GM19452 (cell line): ENCODE results near the gene QRFP.

ENCODE experiments used
- ATAC-seq: cut with Tn5 transposase; IDR thresholded peaks from one replicate; pipeline ENCODE4 v1.9.1; 2021; ENCODE audit not compliant: unreplicated experiment

The QRFP gene

DNA sequence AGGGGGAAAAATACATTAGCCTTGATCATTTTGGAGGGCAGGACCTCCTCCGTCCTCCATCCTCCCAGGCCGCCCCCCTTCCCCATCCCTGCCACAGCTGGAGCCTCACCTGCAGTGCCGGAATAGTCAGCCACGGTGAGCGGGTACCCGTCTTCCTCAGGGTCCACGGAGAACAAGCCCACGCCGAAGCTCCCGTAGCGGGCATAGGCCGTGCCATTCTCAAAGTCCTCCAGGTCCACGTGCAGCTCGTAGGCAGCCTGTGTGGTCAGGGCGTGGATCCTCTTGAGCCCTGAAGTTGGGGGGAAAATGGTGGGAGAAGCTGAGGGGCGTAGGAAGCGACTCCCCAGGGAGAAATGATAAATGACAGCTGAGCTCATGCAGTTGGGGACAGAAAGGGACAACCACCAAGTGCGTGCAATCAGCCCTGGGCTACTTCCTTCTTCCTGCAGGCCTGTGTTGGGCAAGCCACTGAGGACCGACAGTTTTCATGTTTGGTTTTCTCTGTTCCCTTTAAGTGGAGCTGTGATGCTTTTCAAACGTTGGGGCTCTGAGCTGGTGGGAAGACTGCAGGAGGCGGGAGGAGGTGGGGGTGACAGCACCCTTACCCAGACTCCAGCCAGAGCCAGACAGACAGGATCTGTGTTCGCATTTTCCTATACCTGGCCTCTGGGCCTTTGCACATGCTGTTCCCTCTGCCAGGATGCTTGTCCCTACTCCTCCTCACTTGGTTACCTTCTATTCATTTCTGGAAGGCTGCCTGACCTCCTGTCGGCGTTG, 8.7 kb upstream of the QRFP start:
- no peak for ATAC-seq

DNA sequence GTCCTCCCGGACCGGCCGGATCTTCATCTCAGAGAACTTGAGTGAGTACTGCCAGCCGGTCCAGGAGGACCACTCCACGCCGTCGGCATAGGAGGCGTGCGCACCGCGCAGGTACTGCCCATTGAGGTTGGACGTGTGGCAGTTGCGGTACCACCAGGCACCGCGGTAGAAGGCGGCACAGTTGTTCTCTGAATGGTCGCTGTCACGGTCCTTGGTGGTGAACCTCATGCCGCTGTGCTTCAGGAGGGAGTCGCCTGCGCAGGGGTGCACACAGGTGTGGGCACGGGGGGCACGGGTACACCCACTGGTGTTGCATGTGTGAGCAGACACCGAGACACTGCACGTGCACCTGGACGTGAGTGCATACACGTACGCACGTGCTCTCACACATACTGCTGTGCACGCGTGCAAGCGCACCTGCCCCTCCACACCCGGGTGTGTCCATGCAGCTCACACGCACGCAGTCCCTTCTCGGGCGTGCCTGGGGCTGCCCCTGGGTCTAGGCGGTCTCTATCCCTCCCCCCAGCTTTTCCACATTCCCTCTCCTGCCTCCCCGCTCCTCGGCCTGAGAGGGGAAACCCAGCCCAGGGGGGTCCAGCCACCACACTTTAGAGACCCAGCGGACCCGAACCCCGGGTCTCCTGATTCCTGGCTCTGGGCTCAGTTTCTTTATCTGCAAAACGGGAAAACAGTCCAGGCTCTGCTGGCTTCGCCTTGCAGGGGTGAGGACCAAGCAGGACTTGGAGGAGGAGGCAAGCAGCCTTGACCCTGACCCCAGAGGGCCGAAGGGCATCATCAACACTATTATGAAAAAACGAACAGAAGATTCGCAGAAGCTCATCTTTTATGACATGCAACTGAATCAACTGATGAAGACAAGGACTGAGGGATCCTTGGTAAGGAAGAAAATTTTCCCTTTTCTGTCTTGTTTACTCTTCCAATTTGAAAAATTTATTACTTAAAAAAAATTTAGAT, 7.7 kb upstream of the QRFP start:
- ATAC-seq: no peak

DNA sequence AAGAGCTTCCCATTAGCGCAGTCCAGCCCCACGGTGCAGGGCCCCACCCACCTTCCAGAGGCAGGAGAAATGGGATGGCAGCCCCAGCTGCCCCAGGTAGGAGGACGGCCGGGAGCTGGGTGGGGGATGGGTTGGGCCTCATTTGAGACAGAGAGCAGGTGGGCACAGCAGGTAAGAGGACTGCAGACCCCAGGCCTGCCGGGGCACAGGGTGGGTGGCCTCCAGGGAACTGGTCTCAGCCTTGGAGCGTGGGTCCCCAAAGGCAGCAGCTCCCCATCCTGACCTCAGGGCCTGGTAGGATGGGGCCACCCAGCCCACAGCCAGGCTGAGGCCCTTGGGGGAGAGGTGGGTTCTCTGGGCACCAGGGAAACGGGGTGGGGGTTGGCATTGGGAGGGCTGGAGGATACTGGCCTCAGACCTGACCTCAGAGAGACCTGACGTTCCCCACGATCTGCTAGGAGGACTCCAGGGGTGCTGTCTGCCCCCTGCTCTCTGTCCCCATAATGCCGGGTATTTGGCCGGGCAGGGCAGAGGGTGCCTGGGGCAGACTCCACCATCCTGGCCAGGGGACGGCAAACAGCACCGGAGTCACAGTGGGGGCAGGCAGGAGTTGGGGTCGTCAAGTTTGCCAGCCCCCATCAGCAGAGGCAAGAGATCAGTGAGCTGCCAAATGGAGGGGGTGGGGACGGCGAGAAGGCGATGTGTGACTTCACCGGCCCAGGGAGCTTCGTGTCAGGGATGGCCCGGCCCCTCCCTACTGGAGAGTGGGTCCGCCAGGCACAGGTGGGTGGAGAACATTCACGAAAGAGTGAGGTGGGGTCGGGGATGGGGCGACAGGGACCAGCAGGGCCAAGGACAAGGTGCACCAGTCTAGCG, 6.8 kb upstream of the QRFP start:
- no peak for ATAC-seq

DNA sequence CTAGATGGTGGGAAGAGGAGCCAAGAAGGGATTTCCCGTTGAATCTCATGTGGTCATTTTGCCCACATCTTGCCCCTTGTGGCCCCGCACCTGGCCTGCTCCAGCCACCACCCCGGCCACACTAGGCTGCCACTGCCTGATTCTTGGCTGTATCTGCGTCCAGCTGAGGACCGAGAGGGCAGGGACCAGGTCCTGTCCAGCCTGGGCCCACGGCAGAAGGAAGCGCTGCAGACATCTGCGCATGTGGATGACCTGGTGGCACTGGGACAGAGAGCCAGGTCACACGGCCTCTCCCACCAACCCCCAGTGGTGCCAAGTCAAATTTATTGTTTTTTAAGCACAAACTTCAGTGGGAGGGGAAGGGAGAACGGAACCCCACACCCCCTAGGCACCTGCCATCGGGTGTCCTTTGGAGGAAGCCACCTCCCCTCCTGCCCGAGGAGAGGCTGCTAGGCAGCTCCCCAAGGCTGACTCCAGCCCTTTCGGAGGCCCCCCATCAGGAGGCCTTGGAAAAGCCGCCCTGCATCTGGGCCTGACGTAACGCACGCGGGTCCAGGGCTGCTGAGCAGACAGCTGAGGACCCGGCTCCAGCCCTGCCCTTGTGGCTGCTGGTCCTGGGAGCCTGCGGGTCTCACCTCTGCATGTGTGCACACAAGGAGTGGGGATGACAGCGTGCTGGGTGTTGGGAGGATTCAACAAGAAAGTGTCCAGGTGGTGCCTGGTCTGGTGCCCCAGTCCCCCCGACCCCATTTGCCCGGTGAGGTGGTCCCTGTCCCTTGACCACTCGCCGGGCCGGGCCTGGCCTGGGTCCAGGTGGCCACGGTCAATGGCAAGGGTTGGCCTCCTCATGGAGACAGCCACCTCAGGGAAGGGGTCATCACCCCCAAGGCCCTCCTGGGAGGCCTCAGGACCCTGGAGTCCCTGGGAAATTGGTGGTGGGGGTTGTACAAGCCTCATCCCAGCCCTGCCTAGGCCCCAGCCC, 5.9 kb upstream of the QRFP start:
- ATAC-seq: no peak

DNA sequence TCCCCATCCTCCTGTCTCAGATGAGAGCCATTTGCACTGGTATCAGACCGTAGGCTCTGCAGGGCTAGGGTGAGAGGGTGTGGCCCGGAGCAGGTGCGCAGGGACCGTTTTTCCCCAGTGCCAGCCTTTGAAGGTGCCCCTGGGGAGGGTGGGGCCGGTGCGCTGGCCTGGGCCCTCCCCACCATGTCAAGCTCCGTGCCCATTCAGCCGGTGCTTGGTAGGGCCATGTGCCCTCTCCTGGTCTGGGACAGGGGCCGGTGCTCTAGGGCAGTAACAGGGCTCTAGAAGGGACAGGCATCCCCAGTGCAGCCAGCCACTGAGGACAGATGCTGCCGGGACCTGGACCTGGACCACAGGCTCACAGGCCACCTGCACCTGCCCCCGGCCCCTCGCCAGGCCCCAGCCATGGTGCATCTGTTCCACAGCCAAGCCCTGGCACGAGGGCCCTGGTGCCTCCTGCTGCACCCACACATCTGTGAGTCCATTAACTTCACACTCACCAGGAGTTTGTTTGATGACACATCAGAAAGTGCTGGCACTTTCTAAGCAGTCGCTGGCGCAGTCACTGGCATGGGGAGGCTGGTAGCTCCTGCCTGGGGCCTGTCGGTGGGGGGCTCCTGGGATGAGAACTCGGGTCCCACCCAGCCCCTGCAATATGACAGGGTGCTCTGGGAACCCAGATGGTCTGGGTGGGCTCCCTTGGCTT, 5.0 kb upstream of the QRFP start:
- no peak for ATAC-seq

DNA sequence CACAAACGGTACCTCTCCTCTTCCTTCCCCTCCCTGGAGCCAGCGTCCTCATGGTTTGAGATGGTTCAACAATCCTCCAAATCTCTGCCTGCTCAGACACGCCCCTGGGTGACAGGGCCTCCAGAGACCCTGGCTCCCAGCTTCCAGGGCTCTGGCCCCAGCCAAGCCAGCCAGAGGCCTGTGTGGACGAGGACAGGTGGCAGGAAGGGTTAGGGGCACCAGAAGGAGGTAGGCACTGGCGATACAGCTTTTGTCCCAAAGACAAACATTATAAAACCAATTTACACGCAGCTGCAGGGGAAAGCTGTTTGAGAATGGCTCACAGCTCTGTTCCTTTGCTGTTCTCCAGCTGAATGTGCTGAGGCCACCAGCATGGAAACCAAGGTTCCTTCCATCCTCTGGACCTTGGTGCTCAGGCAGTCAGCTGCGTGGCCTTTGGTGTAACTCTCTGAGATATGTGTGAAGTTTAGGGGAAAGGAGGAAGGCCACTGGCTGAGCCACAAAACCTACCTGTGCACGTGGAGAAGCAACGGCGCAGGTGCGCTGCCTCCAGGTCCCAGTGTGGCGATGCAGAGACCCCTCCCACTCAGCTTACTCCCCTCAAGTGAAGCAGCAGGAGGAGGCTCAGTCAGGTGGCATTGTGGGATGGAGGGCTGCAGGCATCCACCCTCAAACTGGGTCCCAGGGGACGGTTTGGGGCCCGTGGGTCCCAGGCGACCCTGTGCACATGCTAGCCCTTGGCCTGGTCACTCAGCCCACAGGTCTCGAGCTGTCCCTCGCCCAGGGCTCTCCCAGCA, 4.3 kb upstream of the QRFP start:
- ATAC-seq: no peak

DNA sequence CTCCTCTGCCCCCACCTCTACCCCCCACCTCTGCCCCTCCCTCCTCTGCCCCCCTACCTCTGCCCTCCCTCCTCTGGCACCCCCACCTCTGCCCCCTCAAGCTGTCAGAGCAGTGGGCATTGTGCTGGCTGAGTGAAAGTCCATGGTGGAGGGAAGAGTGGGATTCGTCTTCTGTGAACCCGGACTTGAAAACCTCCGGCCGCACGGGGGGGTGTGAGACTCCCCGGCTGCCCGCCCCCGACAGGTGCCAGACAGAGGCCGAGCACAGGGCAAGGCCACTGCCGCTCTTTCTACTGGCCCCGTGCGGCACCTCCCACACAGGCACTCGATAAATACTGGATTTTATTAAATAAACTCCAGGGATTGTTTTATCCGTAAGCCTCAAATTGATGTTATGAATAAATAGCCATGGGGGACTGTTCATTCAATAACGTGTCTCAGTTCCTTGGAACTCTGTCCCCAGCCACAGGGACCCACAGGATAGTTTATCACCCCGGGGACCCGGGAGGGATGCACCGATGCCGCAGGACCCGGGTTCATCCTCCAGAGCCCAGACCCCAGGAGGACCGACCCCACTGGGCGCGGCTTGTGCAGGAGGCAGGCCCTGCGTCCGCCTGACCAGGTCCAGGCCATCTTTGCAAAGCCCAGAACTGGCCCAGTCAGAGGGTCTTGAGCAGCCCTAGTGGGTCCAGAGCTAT, 2.6 kb upstream of the QRFP start:
- ATAC-seq: no peak

DNA sequence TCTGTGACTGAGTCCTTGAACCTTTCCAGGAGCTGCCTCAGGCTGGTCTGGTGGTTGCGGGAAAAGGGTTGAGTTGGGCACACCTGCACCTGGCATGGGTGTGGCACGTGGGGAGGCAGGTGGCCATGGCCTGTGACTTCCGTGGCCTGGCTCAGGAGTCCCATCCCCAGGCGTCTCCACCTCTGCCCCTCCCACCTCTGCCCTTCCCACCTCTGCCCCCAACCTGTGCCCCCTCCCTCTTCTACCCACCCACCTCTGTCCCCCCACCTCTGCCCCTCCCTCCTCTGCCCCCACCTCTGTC, 1.9 kb upstream of the QRFP start:
- ATAC-seq: no peak

DNA sequence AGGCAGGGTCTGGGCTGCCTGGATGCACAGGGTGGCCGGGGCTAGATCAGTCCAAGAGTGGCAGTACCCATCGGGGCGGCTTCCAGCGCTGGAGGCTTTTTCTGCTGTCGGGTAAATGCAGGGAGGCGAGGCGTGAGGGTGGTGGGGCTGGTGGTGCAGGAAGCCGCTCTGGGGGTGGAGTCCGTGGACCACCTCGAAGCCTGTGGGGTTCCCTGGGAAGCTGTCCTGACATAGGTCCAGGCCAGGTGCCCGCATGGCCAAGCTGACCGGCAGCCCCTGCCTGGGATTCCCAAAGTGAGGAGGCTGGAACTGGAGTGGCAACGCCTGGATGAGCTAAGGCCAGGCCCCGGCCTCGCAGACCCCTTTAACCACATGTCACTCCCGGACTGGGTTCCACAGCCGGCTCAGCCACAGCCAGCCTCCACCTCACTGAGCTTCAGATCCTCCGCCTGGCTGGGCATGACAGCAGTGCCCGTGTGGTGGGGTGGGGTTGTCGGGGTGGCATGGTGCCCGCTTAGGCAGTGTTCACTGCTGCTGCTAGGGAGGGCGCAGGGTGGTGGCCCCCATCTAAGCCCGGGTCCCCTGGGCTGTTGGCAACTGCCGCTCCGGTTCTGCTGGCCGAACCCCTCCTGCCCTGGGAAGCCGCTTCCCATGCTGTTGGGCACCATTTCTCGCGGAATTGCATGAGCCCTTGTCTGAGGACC, 1.4 kb upstream of the QRFP start:
- no peak for ATAC-seq

DNA sequence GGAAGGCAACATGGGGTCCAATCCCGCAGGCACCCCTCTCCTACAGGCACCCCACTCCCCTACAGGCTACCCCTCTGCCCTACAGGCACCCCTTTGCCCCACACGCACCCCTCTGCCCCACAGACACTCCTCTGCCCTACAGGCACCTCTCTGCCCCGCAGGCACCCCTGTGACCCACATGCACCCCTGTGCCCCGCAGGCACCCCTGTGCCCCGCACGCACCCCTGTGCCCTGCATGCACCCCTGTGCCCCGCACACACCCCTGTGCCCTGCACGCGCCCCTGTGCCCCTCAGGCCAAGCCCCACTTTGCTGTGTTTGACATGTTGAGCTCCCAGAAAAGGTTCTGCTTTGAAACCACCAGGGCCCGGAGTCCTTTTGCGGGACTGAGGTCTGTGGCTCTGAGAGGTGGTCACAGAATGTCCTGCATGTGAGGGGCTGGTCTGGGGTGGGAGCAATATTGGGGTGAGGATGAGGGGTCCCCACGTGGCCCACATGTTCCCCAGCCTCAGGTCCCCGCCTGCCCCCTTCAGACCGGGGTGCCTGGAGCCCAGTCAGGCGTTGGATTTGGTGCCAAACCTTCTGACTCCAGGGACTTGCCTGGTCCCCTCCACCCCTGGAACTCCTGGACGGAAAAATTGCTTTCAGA, 616 bp upstream of the QRFP start:
- ATAC-seq: no peak

DNA sequence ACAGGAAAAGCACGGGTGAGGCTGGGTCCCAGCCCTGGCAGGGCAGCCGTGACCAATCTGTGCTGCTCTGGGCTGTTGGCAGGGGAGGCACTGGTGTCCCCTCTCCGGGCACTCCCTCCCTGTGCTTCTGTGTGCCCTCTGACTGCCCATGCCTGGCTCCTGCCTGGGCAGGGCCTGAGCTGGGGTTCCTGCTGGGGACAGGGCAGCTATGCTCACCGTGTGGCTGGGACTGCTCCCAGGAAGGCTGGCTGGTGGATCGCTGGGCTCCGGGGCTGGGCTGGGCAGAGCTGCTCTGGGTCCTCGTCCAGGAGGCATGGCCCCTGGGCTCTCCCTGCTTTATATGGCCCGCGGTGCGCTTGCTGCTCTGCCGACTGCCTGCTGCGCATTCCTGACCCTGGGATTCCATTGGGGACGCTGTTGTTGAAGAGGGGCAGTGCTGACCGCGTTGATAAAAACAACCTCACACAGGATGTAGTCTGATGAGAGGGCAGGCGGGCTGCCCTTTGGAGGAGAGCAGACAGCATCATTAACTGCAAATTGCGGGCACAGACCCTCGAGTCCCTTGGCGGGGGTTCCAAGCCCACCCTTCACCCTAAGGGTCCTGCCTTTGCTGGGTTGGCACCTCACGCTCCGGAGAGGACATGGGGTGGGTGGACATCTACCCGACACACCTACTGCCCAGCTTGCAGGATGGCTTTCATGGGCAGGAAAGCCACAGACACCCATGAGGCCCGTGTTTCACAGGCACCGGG, 955 bp downstream of the QRFP start:
- ATAC-seq: no peak

DNA sequence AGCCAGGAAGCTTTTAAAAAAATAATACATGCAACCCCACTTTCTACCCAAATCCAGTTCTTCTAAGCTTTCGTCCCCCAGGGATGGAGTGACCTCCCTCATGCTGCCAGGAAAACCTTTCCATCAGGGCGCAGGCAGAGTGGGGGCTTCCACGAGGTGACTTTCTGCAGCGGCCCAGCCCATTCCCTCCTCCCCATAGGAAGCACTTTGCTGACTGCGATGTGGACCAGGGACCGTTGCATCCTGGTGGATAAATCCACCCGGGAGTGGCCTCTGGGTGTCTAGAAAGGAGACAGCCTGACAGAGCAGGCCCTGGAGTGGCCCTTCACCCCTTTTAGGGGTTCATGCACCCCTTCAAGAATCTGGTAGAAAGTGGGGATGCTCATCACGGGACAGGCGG, 1.6 kb downstream of the QRFP start:
- ATAC-seq: no peak

DNA sequence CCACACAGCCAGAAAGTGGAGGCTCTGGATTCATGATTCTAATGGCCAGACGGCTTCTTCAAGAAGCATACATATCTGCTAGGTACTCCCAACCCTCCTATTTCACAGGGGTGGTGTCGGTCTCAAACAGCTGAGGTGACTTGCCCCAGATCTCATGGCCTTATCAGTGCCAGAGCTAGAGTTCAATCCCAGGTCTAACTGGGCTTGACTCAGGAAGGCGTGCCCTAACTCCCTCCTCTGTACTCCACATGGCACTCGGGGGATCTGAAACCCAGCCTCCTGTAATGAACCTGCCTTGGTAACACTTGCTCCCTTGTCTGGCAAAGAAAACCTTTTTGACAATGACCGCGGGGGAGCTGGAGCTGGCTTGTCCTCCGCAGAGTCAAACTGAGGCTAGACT, 2.1 kb downstream of the QRFP start:
- ATAC-seq: no peak

DNA sequence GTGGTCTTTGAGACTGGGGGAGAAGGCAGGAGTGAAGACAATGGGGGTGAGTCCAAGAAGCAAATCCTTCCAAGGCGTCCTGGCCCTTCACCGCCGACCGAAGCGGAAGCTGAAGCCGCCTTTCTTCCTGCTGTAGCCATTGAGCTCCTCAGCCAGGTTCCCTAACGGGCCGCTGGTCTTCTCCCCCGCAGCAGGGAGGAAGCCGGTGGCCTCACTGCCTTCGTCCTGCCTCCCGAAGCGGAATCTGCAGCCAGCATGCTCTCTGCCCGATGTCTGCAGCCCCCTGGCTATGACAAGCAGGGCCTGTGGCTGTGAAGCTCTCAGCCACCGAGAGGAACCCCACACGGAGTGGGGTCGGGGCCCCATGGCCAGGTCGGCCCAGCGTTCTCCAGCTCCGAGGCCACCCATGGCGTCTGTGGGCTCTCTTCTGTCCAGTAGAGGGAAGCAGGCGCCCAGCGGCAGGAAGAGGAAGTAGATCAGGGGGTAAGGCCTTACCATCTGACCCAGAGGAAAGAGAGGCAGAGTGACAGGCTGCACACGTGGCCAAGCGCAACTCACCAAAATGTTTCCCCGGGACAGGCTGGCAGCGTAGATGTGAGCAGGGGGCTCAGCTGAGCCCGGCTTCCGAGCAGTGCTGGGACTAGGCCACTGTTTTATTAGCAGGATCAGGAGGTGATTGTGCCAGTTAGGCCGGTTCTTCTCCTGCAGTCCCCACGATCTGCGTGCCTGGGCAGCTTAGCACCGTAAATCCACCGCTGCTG, 3.1 kb downstream of the QRFP start:
- ATAC-seq: no peak

DNA sequence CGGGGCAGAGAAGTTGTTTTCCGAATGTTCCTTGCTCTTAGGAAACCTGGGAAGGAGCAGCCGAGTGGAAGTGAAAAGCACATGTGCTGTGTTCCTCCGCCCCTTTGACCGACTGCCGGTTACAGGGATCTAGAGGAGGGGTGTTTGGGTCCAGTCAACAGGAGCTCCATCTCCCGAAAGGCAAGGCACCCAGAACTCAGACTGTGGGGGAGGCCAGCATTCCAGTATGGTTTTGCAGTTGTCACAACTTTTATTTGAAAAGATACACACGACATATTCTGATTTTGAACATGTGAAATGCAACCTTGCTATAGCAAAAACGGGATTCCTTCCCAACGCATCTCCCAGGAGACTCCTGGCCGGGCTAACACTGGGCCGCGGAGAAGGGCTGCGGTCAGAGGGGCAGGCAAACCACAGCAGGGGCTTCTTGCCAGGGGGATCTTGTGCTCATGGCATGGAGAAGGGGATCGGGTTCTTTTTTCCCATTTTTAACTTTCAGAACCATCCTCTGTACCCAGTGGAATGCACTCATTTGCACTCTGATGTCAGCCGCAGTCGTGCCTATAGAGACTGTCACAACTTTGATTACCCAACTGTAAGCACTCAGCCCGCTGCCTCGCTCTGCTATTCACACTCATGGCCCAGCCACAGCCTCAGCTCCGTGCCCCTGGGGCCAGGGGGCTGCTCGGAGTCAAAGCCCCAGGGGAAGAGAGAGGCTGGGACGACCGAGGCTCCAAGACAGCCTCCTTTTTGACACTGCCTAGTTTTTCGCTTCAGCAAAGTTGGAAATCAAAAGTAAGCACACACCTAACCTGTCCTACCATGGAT, 3.9 kb downstream of the QRFP start:
- no peak for ATAC-seq
